Lower lobe of right lung (tissue), 2 donors: ENCODE measurements around the gene EGR2. TPM values are rescaled to one million over a fixed set of nuclear protein-coding genes. Genes with fewer than 3 reads are reported as not detected.

ENCODE experiments used
- ATAC-seq, 2 donors: fragments of 200-7000 bp; cut with Tn5 transposase; one replicate each; pipeline ENCODE4 v1.9.1; 2020 to 2022; ENCODE audit warnings: mild to moderate bottlenecking in 2 of 2, moderate library complexity in 2 of 2
- DNase-seq: peaks from one replicate; pipeline ENCODE4 v3.0.0-alpha.2; 2020
- H3K27ac ChIP-seq: fragments of 200-600 bp; one replicate; pipeline ENCODE4 v1.8.0; 2022
- H3K27me3 ChIP-seq: fragments of 200-600 bp; one replicate; pipeline ENCODE4 v1.8.0; 2022; ENCODE audit warnings: low read depth
- H3K36me3 ChIP-seq: fragments of 200-600 bp; one replicate; pipeline ENCODE4 v1.8.0; 2022; ENCODE audit warnings: mild to moderate bottlenecking
- H3K4me1 ChIP-seq: fragments of 200-600 bp; one replicate; pipeline ENCODE4 v1.8.0; 2022
- H3K4me3 ChIP-seq: fragments of 200-600 bp; one replicate; pipeline ENCODE4 v1.8.0; 2022; ENCODE audit warnings: mild to moderate bottlenecking
- H3K9me3 ChIP-seq: fragments of 200-600 bp; one replicate; pipeline ENCODE4 v1.8.0; 2022
- CTCF ChIP-seq: fragments of 200-600 bp; IDR thresholded peaks from one replicate; pipeline ENCODE4 v1.8.0; 2022; ENCODE audit warnings: antibody characterized with exemption, mild to moderate bottlenecking
- intact Hi-C: fragments of 100-400 bp; cut with DNase I; formaldehyde crosslinking; loops from one replicate; pipeline ENCODE4 v1.11.0; 2022
- total RNA-seq: library from RNA; stranded (reverse); fragmentation: NEBNext Ultra II Directional; extraction: Animal tissue kit (Norgen Biotek cat#: 25700); gene quantifications from one replicate; pipeline ENCODE4 v1.2.1, GENCODE V29; 2021
- donor health status: DM: no; HTN: yes; CAD: no; lungs with severe emphysema.

The EGR2 gene
- total RNA-seq, 1 donor from 2014 or later: 45.6 TPM

DNA sequence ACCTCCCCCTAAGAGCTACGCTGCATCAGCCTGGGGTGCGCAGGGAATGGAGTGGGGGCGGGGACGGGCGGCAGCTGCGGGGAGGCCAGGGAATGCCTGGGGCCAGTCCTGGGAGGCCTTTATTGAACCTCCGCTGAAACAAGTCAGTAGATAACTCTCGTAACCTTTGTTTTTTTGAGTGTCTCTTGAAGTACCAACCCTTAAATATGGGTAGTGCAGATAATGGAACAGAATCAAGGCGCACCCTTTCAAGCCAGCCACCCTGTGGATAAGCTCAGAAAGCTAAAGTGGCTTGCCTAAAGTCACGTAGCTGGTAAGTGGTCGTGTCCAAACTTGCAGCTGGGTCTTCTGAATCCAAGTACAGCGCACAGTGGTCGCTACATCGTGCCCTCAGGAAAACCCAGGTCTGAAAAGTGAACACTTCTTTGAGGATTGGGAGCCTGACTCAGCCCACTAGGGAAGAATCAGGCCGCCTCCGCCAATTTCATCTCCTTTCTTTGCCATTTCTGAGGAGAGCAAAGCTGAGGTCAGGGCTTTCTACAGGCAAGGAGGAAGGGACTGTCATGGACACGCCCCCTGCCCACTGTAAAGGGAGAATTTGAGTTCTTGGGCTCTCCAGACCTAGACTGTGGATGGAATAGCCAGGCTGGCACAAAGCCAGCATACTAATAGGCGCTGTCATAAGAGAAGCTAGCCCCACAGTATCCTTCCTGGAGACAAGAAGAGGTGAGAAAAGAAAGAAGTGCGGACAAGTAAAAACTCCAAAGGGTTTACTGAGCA is 3.2 kb upstream of the EGR2 start:
- no peak overlapping the region for H3K4me3 ChIP-seq
- H3K4me1 ChIP-seq: peaks cover 42% of the 10 kb centered on the region
- no peak for TF ChIP-seq CTCF
- no peaks in the 10 kb centered on the region for H3K36me3 ChIP-seq
- ATAC-seq (no peak), DNase-seq (no peak)
- no peak overlapping the region for H3K27ac ChIP-seq
- no peaks in the 10 kb centered on the region for H3K9me3 ChIP-seq
- intact Hi-C loops: no loop called here
- peaks cover 43% of the 10 kb centered on the region for H3K27me3 ChIP-seq

GRCh38 chr10:62818426-62819011 is 2.4 kb upstream of the EGR2 start:
- Histone ChIP-seq H3K27me3 (peaks cover 51% of the 10 kb centered on the region), H3K4me1 (peaks cover 42% of the 10 kb centered on the region), H3K9me3 (no peaks in the 10 kb centered on the region), H3K27ac (no peak overlapping the region), H3K4me3 (peak overlapping the region; percentile 71), H3K36me3 (no peaks in the 10 kb centered on the region)
- intact Hi-C loops: no loop called here
- DNase-seq (peak; percentile 67), ATAC-seq (peak; percentile 5 to 12)
- no peak for TF ChIP-seq CTCF

DNA sequence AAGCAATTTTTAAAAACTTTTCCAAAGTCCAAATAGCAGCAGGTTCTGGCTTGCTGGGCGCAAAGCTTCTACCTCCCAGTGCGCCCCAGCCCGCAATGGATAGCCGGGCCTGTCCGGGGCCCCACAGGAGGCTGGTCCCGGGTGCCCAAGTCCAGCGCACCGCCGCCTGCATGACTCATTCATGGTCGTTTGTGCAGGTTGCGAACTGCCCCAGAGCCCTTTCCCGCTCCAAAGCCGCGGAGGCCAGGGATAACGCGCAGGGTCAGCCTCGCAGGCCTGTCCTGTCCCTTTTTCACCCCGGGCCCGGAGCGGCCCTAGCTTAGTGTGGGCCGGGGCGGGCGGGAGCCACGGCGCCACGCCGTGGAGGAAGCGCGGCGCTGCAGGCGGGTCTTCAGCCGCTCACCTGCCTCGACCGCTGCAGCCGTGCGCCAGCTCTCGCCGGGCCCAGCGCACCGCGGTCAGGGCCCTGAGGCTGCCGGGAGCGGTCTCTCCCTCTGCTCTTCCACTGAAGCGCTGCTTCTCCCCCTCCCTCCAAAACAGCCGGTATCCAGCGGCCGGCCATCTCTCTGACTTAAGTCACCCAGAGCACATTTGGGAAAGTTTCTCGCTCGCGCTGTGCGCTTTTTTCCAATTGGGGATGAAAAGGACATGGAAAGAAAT is 1.7 kb upstream of the EGR2 start:
- ATAC-seq: peak; percentile 82 to 87
- Histone ChIP-seq H3K27ac (peak overlapping the region; percentile 87), H3K4me3 (peak overlapping the region; percentile 71), H3K36me3 (no peaks in the 10 kb centered on the region), H3K4me1 (peaks cover 42% of the 10 kb centered on the region), H3K9me3 (no peaks in the 10 kb centered on the region), H3K27me3 (peaks cover 56% of the 10 kb centered on the region)
- DNase-seq: peak; percentile 88
- peak; percentile 94 for TF ChIP-seq CTCF
- intact Hi-C loops: no loop called here

GRCh38 chr10:62817121-62817765 is 1.1 kb upstream of the EGR2 start:
- H3K27ac ChIP-seq: peak overlapping the region; percentile 87
- ATAC-seq (peak; percentile 54 to 55), DNase-seq (peak; percentile 76)
- no peaks in the 10 kb centered on the region for H3K36me3 ChIP-seq
- H3K27me3 ChIP-seq: peaks cover 57% of the 10 kb centered on the region
- intact Hi-C loops: no loop called here
- no peaks in the 10 kb centered on the region for H3K9me3 ChIP-seq
- H3K4me1 ChIP-seq: peaks cover 42% of the 10 kb centered on the region
- peak overlapping the region; percentile 71 for H3K4me3 ChIP-seq
- no peak for TF ChIP-seq CTCF

- H3K27ac ChIP-seq: peak overlapping the region; percentile 87
- H3K36me3 ChIP-seq: no peaks in the 10 kb centered on the region
- H3K4me1 ChIP-seq: peaks cover 42% of the 10 kb centered on the region
- intact Hi-C loops: no loop called here
- no peaks in the 10 kb centered on the region for H3K9me3 ChIP-seq
- no peak for ATAC-seq
- H3K27me3 ChIP-seq: peaks cover 57% of the 10 kb centered on the region
- H3K4me3 ChIP-seq: peak overlapping the region; percentile 71
- no peak for DNase-seq
- no peak for TF ChIP-seq CTCF
Observed at GRCh38 chr10:62816076-62816330, 163 bp downstream of the EGR2 start.
